ENCODE results near the gene CTXN3.

- TF ChIP-seq, protein P1, sequence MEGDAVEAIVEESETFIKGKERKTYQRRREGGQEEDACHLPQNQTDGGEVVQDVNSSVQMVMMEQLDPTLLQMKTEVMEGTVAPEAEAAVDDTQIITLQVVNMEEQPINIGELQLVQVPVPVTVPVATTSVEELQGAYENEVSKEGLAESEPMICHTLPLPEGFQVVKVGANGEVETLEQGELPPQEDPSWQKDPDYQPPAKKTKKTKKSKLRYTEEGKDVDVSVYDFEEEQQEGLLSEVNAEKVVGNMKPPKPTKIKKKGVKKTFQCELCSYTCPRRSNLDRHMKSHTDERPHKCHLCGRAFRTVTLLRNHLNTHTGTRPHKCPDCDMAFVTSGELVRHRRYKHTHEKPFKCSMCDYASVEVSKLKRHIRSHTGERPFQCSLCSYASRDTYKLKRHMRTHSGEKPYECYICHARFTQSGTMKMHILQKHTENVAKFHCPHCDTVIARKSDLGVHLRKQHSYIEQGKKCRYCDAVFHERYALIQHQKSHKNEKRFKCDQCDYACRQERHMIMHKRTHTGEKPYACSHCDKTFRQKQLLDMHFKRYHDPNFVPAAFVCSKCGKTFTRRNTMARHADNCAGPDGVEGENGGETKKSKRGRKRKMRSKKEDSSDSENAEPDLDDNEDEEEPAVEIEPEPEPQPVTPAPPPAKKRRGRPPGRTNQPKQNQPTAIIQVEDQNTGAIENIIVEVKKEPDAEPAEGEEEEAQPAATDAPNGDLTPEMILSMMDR (IDR thresholded peaks at IDR 0.05; ENCODE audit: low read length), result no peak
- TF ChIP-seq EZH2 (IDR thresholded peaks at IDR 0.05; ENCODE audit: borderline replicate concordance, low read length), result no peak
Observed at GRCh38 chr5:127705120-127705892, 56.4 kb downstream of the CTXN3 start.
